ENCODE results near the gene PCED1B. TPM values are rescaled to one million over a fixed set of nuclear protein-coding genes. Genes with fewer than 3 reads are reported as not detected.

Gene PCED1B
- total RNA-seq, 1 experiment from 2014 or later: 3.3 TPM

GRCh38 chr12:47079981-47080724 lies 732 bp downstream of the PCED1B start:
- Mint-ChIP-seq H3K36me3 (ENCODE audit: insufficient read depth in 1 of 3, low read depth in 3 of 3) (peaks cover 0 to 5% (median 2%) of the 10 kb centered on the region in 3 experiments; a peak in 3 of 7 replicates), H3K9me3 (no peaks in the 10 kb centered on the region), H3K27ac (0 out of 7 replicates have a peak overlapping the region, but pooled peaks of 1 of the 3 experiments have one; percentile 13), H3K27me3 (ENCODE audit: low read depth) (peaks cover 19% of the 10 kb centered on the region), H3K4me3 (peak overlapping the region; percentile 79 to 84), H3K4me1 (peaks cover 32 to 55% of the 10 kb centered on the region in 2 experiments)
- H4K8ac ChIP-seq (replicated peaks; ENCODE audit: insufficient read length, low read depth, low read length): no peak overlapping the region
- no peak overlapping the region for H2BK15ac ChIP-seq (ENCODE audit: low read depth, low read length)
- WGBS (ENCODE audit: extremely low coverage, insufficient read length, low lambda C conversion rate): no CpG with 5 or more reads among the region's 49 CpGs
- peak overlapping the region; percentile 87 for H3K4me2 ChIP-seq (ENCODE audit: insufficient read depth, insufficient read length, low read length)
- peak; percentile 65 for DNase-seq
- no peak overlapping the region for H3K18ac ChIP-seq (ENCODE audit: insufficient read length, low read depth, low read length)
- peak overlapping the region; percentile 34 for H2AFZ ChIP-seq (ENCODE audit: low read length)
- no peak overlapping the region for H3K27ac ChIP-seq (ENCODE audit: insufficient read length, low read depth, low read length)
- H3K27me3 ChIP-seq (ENCODE audit: insufficient read depth, low read length): peaks cover 4% of the 10 kb centered on the region; the same call in 1 of the 2 replicates
- no peak overlapping the region for H2BK12ac ChIP-seq (ENCODE audit: insufficient read length, low read depth, low read length)
- no peak overlapping the region for H3K23ac ChIP-seq (ENCODE audit: insufficient read length, low read depth, low read length)
- no peak overlapping the region for H2BK20ac ChIP-seq (ENCODE audit: low read depth, low read length, poor library complexity, severe bottlenecking)
- no peak overlapping the region for H2AK5ac ChIP-seq (ENCODE audit: insufficient read length, low read length)
- no peak overlapping the region for H2BK120ac ChIP-seq (ENCODE audit: low read depth, low read length, poor library complexity, severe bottlenecking)
- H4K91ac ChIP-seq (ENCODE audit: insufficient read length, low read depth, low read length): no peak overlapping the region
- no peak overlapping the region for H2BK5ac ChIP-seq (ENCODE audit: insufficient read length, low read length)
- H3K9ac ChIP-seq (ENCODE audit: extremely low read depth, insufficient read length, low read length): no peak overlapping the region
- no peak overlapping the region for H4K5ac ChIP-seq (ENCODE audit: insufficient read length, low read depth, low read length)
- no peak overlapping the region for H3K14ac ChIP-seq (ENCODE audit: insufficient read depth, low read length)
- H3K79me1 ChIP-seq (ENCODE audit: insufficient read depth, low read depth, low read length, poor library complexity, severe bottlenecking): no peaks in the 10 kb centered on the region
- no peak overlapping the region for H3T11ph ChIP-seq (ENCODE audit: low read length)
- H3K56ac ChIP-seq (ENCODE audit: insufficient read length, low read depth, low read length): no peak overlapping the region
- H3K79me2 ChIP-seq (ENCODE audit: insufficient read depth, low read length): no peaks in the 10 kb centered on the region
- H3K9me3 ChIP-seq (ENCODE audit: control insufficient read depth, low read depth, low read length): no peaks in the 10 kb centered on the region
- no peak for TF ChIP-seq CTCF (conservative IDR thresholded peaks at IDR 0.05)
- H3K23me2 ChIP-seq (ENCODE audit: insufficient read length, low read depth, low read length, poor library complexity, severe bottlenecking): peaks cover 13% of the 10 kb centered on the region
- no peaks in the 10 kb centered on the region; the same call in 1 of the 2 replicates for H3K4me1 ChIP-seq (ENCODE audit: insufficient read depth, low read length)
- H3K4ac ChIP-seq (ENCODE audit: low read depth, low read length): no peak overlapping the region
- no peaks in the 10 kb centered on the region for H4K20me1 ChIP-seq (ENCODE audit: control insufficient read depth, insufficient read depth, insufficient read length)
